ENCODE measurements around the gene MSANTD4.

- TF ChIP-seq CTCF (IDR thresholded peaks at IDR 0.05) = no peak
- no peak for TF ChIP-seq EZH2 (IDR thresholded peaks at IDR 0.05; ENCODE audit: borderline replicate concordance, insufficient read depth, low read depth, low read length, poor library complexity, severe bottlenecking)
Measured at GRCh38 chr11:106001304-106002012, 20.6 kb downstream of the MSANTD4 start.

All from B cell (primary cell).